Choroid plexus epithelial cell (primary cell): ENCODE measurements around the gene SLC17A7.

Experiments
- DNase-seq: peaks from one replicate; pipeline ENCODE4 v3.0.0-alpha.2; 2010; ENCODE audit warnings: low read depth
- H3K4me3 ChIP-seq: 2 replicates; pipeline ENCODE4 v1.5.1; 2011; ENCODE audit warnings: low read depth, mild to moderate bottlenecking, control low read depth, low read length, moderate library complexity
- CTCF ChIP-seq: conservative IDR thresholded peaks from 2 replicates; pipeline ENCODE4 v1.5.1; 2011; ENCODE audit warnings: low read depth, mild to moderate bottlenecking, control low read depth, inconsistent platforms, low read length, moderate library complexity

Gene SLC17A7

GRCh38 chr19:49434907-49435583 lies 6.3 kb downstream of the SLC17A7 start:
- DNase-seq: no peak
- no peak overlapping the region for H3K4me3 ChIP-seq
- no peak for TF ChIP-seq CTCF

GRCh38 chr19:49433240-49433901 lies 8.0 kb downstream of the SLC17A7 start:
- DNase-seq: no peak
- H3K4me3 ChIP-seq: no peak overlapping the region
- TF ChIP-seq CTCF: no peak

GRCh38 chr19:49432141-49433073 lies 8.9 kb downstream of the SLC17A7 start:
- TF ChIP-seq CTCF: no peak
- no peak for DNase-seq
- H3K4me3 ChIP-seq: no peak overlapping the region

- no peak overlapping the region for H3K4me3 ChIP-seq
- DNase-seq: no peak
- TF ChIP-seq CTCF: no peak
Measured at GRCh38 chr19:49431330-49431749, 10.0 kb downstream of the SLC17A7 start.

- no peak for DNase-seq
- TF ChIP-seq CTCF: peak; percentile 45
- no peak overlapping the region for H3K4me3 ChIP-seq
Measured at GRCh38 chr19:49430678-49431329, 10.5 kb downstream of the SLC17A7 start.

GRCh38 chr19:49430172-49430677 lies 11.1 kb downstream of the SLC17A7 start:
- no peak overlapping the region for H3K4me3 ChIP-seq
- no peak for DNase-seq
- no peak for TF ChIP-seq CTCF
